HG02973 (cell line): ENCODE data around the gene FXYD3.
"Not testable (repeated sequence)": the region's sequence is repeated elsewhere in the genome, so short reads cannot be mapped to it uniquely, and the experiment has no call there.

Source experiments
- ATAC-seq: cut with Tn5 transposase; IDR thresholded peaks from one replicate; pipeline ENCODE4 v1.9.1; 2021; ENCODE audit warnings: moderate library complexity; ENCODE audit not compliant: unreplicated experiment

FXYD3 gene

GRCh38 chr19:35123573-35123972 is 8.0 kb downstream of the FXYD3 start:
- ATAC-seq = no peak

GRCh38 chr19:35124098-35125060 is 8.8 kb downstream of the FXYD3 start:
- ATAC-seq = peak; percentile 68

GRCh38 chr19:35125270-35125717 is 9.7 kb downstream of the FXYD3 start:
- no peak for ATAC-seq

- ATAC-seq = no peak
These were observed 10.4 kb downstream of the FXYD3 start for GRCh38 chr19:35125749-35126623.

GRCh38 chr19:35126624-35126959 is 11.0 kb downstream of the FXYD3 start:
- ATAC-seq = no peak

- no peak for ATAC-seq
These were observed 12.2 kb downstream of the FXYD3 start for GRCh38 chr19:35127871-35128270.

GRCh38 chr19:35128398-35129057 is 12.9 kb downstream of the FXYD3 start:
- no peak for ATAC-seq

- ATAC-seq = not testable (repeated sequence)
These were observed 14.2 kb downstream of the FXYD3 start for GRCh38 chr19:35129724-35130274.

GRCh38 chr19:35130761-35131720 is 15.4 kb downstream of the FXYD3 start:
- no peak for ATAC-seq

- no peak for ATAC-seq
These were observed 16.6 kb downstream of the FXYD3 start for GRCh38 chr19:35132254-35132653.

- no peak for ATAC-seq
These were observed 18.2 kb downstream of the FXYD3 start for GRCh38 chr19:35133826-35134225.

GRCh38 chr19:35134601-35135242 is 19.1 kb downstream of the FXYD3 start, which contains the start of gene LGI4:
Gene LGI4 (minus strand): TSS chr19:35135059. CDS start chr19:35134680, 379 bp downstream.
- no peak for ATAC-seq

- no peak for ATAC-seq
These were observed 19.8 kb downstream of the FXYD3 start for GRCh38 chr19:35135389-35135909.

GRCh38 chr19:35136231-35136630 is 20.6 kb downstream of the FXYD3 start:
- no peak for ATAC-seq

GRCh38 chr19:35136977-35137702 is 21.5 kb downstream of the FXYD3 start:
- no peak for ATAC-seq

- ATAC-seq = no peak
These were observed 22.8 kb downstream of the FXYD3 start, which contains the start of gene FXYD1 for GRCh38 chr19:35138305-35138892. Gene FXYD1 (plus strand): TSS chr19:35138824. CDS start chr19:35140080, 1,256 bp downstream.

GRCh38 chr19:35140207-35140961 is 24.8 kb downstream of the FXYD3 start:
- no peak for ATAC-seq
